Uterus (tissue), 4 donors: ENCODE data around the gene CATSPER1. TPM values are rescaled to one million over a fixed set of nuclear protein-coding genes. Genes with fewer than 3 reads are reported as not detected.
A peak's percentile ranks its signal among the peaks of the same experiment; 100 is the strongest.

ENCODE experiments used
- DNase-seq, 2 donors: peaks; one replicate each; pipeline ENCODE4 v3.0.0-alpha.2; 2019 to 2020
- H3K27ac ChIP-seq, 2 donors: fragments of 200-600 bp; sonication (generic); 1 replicate in 1 of 2; 2 replicates in 1 of 2; pipeline ENCODE4 v1.5.1; 2016 to 2018
- H3K27me3 ChIP-seq, 2 donors: fragments of 200-600 bp; sonication (generic); one replicate each; pipeline ENCODE4 v1.5.1; 2018 to 2019; ENCODE audit warnings: control low read depth in 1 of 2
- H3K36me3 ChIP-seq, 2 donors: fragments of 200-600 bp; sonication (generic); one replicate each; pipeline ENCODE4 v1.5.1; 2019; ENCODE audit warnings: control low read depth in 1 of 2
- H3K4me1 ChIP-seq, 2 donors: fragments of 200-600 bp; sonication (generic); one replicate each; pipeline ENCODE4 v1.5.1; 2018 to 2019; ENCODE audit warnings: control low read depth in 1 of 2
- H3K4me3 ChIP-seq, 2 donors: fragments of 200-600 bp; sonication (generic); 1 replicate in 1 of 2; 2 replicates in 1 of 2; pipeline ENCODE4 v1.5.1; 2018 to 2019; ENCODE audit warnings: mild to moderate bottlenecking in 1 of 2
- H3K9me3 ChIP-seq, 2 donors: fragments of 200-600 bp; sonication (generic); one replicate each; pipeline ENCODE4 v1.5.1; 2019; ENCODE audit warnings: control low read depth in 1 of 2
- POLR2A ChIP-seq, 2 donors: fragments of 450-650 bp; IDR thresholded peaks; one replicate each; pipeline ENCODE4 v1.6.1; 2016; ENCODE audit warnings: antibody characterized with exemption in 2 of 2, mild to moderate bottlenecking in 1 of 2, moderate library complexity in 1 of 2
- intact Hi-C: fragments of 100-400 bp; cut with DNase I; formaldehyde crosslinking; loops from one replicate; pipeline ENCODE4 v1.15.1; 2023; ENCODE audit warnings: low total_unique reads
- total RNA-seq, 4 donors: library from RNA; depleted of rRNA in 3 of 4; stranded (reverse); fragments of >200 nt in 3 of 4; gene quantifications; one replicate each; pipeline versions ENCODE4 v1.1.0 to v1.2.4, GENCODE V29; 2014 to 2023
- TF ChIP-seq, protein P1 (sequence below), 4 experiments: fragments of 200-600 bp in 2 of 4; fragments of 450-650 bp in 2 of 4; sonication (generic) in 2 of 4; IDR thresholded peaks; one replicate each; pipeline ENCODE4 v1.5.1; 2016 to 2019; ENCODE audit warnings: antibody characterized with exemption in 4 of 4, mild to moderate bottlenecking in 2 of 4, moderate library complexity in 1 of 4
- donor health status: DM: yes; HTN: yes; CAD: no.

The CATSPER1 gene
- total RNA-seq, 4 donors from 2014 or later = 0.26 TPM; not detected in 3

- TF ChIP-seq POLR2A (IDR thresholded peaks at IDR 0.05) = no peak
- TF ChIP-seq, protein P1, sequence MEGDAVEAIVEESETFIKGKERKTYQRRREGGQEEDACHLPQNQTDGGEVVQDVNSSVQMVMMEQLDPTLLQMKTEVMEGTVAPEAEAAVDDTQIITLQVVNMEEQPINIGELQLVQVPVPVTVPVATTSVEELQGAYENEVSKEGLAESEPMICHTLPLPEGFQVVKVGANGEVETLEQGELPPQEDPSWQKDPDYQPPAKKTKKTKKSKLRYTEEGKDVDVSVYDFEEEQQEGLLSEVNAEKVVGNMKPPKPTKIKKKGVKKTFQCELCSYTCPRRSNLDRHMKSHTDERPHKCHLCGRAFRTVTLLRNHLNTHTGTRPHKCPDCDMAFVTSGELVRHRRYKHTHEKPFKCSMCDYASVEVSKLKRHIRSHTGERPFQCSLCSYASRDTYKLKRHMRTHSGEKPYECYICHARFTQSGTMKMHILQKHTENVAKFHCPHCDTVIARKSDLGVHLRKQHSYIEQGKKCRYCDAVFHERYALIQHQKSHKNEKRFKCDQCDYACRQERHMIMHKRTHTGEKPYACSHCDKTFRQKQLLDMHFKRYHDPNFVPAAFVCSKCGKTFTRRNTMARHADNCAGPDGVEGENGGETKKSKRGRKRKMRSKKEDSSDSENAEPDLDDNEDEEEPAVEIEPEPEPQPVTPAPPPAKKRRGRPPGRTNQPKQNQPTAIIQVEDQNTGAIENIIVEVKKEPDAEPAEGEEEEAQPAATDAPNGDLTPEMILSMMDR (IDR thresholded peaks at IDR 0.05) = no peak
- intact Hi-C loops = no loop called here
- peaks cover 0 to 15% of the 10 kb centered on the region in 2 donors for H3K4me1 ChIP-seq
- no peak for DNase-seq
- H3K27ac ChIP-seq = peak overlapping the region; percentile 90 to 93
- H3K9me3 ChIP-seq = no peaks in the 10 kb centered on the region
- no peaks in the 10 kb centered on the region for H3K36me3 ChIP-seq
- no peaks in the 10 kb centered on the region for H3K27me3 ChIP-seq
- peak overlapping the region; percentile 82 to 96 for H3K4me3 ChIP-seq
These were observed 26.3 kb upstream of the CATSPER1 start for GRCh38 chr11:66052664-66052982.

DNA sequence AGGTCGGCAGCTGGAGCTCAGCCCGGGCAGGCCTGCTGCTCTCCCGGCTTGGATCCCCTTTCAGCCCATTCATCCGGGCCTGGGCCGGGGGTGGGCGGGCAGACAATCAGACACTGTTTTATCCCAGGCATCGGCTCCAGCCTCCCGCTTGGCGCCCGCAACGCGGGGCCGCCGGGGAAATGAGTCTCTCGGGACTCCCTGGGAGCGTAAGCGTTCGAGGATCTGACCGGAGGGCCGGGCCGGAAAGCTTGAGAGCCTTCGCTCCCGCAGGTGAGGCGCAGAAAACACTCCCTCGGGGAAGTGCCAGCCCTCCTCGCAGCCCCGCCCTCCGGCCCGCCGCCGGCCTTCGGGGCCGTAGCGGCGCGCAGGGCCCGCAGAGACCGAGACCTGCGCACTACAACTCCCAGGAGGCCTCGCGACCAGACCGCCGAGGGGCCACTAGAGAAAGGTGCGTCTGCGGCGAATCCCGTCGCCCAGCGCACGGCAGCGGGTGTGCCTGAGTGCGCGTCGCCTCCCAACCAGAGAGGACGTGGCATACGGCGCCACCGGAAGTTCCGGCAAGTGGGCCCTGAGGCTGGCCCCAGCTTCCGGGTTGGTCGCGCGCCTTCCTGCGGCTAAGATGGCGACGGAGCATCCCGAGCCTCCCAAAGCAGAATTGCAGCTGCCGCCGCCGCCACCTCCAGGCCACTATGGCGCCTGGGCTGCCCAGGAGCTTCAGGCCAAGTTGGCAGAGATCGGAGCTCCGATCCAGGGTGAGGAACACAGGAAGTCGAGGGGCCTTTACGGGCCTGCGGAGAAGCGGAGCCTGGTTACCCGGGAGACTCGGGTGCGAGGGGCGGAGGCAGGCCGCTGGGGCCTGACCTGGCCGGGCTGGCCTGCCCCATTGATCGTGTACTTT, 25.7 kb upstream of the CATSPER1 start, which contains the start of gene SF3B2:
Gene SF3B2 (plus strand): TSS at position 599 of the 898 bp plus-strand sequence. CDS start 21 bp downstream, at position 620.
- intact Hi-C loops = no loop called here
- H3K36me3 ChIP-seq = no peaks in the 10 kb centered on the region

DNA sequence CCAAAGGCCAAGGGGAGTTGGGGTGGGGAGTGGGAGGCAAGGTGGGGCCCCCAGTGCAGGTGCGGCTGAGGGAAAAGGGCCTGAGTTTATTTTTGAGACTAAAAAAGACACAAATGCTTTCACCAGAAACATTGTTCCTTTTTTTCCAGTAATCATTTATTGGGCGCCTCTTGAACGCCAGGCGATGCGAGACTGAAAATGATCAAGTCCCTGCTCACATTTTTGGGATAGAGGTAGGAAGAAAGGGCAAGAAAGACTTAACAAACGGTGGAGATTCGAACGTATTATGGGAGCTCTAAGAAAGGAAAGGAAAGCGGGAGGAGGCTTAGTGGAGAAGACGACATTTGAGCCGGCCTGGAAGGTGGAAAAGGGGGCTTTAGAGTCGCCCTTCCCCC, 25.1 kb upstream of the CATSPER1 start:
- Histone ChIP-seq H3K27ac (peak overlapping the region; percentile 90 to 93), H3K4me1 (peaks cover 0 to 15% of the 10 kb centered on the region in 2 donors), H3K4me3 (peak overlapping the region; percentile 82 to 96), H3K27me3 (no peaks in the 10 kb centered on the region), H3K36me3 (no peaks in the 10 kb centered on the region), H3K9me3 (no peaks in the 10 kb centered on the region)
- TF ChIP-seq, protein P1 (IDR thresholded peaks at IDR 0.05) = no peak
- TF ChIP-seq POLR2A (IDR thresholded peaks at IDR 0.05) = no peak
- no peak for DNase-seq
- intact Hi-C loops = no loop called here

More for the DNA sequence above, 25.7 kb upstream of the CATSPER1 start, which contains the start of gene SF3B2:
- TF ChIP-seq, protein P1 (IDR thresholded peaks at IDR 0.05) = peak in 1 of 4 experiments; percentile 15
- peak in 1 of 2 donors; percentile 75 for TF ChIP-seq POLR2A (IDR thresholded peaks at IDR 0.05)
- peak within 1 kb of the TSS; percentile 90 to 93 for H3K27ac ChIP-seq
- no peaks in the 10 kb centered on the region for H3K9me3 ChIP-seq
- H3K27me3 ChIP-seq = no peaks in the 10 kb centered on the region
- H3K4me1 ChIP-seq = peaks cover 0 to 15% of the 10 kb centered on the region in 2 donors
- peak within 1 kb of the TSS; percentile 82 to 96 for H3K4me3 ChIP-seq
- DNase-seq = peak; percentile 96 to 97

DNA sequence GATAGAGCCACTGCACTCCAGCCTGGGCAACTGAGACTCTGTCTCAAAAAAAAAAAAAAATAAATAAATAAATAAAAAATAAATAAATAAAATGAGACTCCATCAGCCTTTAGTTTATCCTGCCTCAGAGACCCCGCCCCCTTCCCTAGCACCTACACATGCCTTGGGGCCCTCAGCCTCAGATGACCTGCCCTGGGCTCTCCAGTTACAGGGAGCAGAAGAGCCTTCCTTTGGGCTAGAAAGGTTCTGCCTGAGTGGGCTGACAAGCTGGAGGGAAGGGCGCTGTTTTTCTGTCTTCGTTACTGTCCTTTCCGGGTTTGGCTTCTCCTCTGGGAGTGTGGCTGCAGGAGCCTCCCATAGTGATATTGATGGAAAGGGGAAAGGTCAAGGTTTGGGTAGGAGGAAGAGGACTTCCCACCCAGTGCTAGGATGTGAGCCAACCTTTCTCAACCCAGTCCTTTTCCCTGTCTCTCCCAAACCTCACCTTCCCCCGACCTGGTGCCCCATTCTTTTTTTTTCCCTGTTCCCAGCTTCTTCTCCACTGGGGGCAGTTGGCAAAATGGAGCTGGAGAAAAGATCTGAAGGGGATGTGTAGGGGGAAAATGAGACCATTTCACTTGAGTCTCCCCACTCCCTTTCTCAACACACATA, 24.4 kb upstream of the CATSPER1 start:
- H3K27me3 ChIP-seq = no peaks in the 10 kb centered on the region
- peaks cover 0 to 15% of the 10 kb centered on the region in 2 donors for H3K4me1 ChIP-seq
- H3K36me3 ChIP-seq = no peaks in the 10 kb centered on the region
- TF ChIP-seq, protein P1 (IDR thresholded peaks at IDR 0.05) = no peak
- no peak for TF ChIP-seq POLR2A (IDR thresholded peaks at IDR 0.05)
- DNase-seq = no peak
- peak overlapping the region; percentile 90 to 93 for H3K27ac ChIP-seq
- intact Hi-C loops = no loop called here
- no peak overlapping the region for H3K4me3 ChIP-seq
- no peaks in the 10 kb centered on the region for H3K9me3 ChIP-seq
